Measurements from ENCODE around the gene SNX8.

Gene SNX8

GRCh38 chr7:2254429-2255144, 59.7 kb downstream of the SNX8 start:
- DNase-seq (ENCODE audit: extremely low read depth, insufficient read length) = no peak
- TF ChIP-seq, protein P1, sequence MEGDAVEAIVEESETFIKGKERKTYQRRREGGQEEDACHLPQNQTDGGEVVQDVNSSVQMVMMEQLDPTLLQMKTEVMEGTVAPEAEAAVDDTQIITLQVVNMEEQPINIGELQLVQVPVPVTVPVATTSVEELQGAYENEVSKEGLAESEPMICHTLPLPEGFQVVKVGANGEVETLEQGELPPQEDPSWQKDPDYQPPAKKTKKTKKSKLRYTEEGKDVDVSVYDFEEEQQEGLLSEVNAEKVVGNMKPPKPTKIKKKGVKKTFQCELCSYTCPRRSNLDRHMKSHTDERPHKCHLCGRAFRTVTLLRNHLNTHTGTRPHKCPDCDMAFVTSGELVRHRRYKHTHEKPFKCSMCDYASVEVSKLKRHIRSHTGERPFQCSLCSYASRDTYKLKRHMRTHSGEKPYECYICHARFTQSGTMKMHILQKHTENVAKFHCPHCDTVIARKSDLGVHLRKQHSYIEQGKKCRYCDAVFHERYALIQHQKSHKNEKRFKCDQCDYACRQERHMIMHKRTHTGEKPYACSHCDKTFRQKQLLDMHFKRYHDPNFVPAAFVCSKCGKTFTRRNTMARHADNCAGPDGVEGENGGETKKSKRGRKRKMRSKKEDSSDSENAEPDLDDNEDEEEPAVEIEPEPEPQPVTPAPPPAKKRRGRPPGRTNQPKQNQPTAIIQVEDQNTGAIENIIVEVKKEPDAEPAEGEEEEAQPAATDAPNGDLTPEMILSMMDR (IDR thresholded peaks at IDR 0.05; ENCODE audit: insufficient read depth, low read length, poor library complexity, severe bottlenecking) = no peak
- peaks cover 43% of the 10 kb centered on the region for H3K36me3 ChIP-seq (ENCODE audit: control insufficient read depth, insufficient read depth, low read length)
- H3K4me3 ChIP-seq (replicated peaks; ENCODE audit: low read depth, low read length) = no peak overlapping the region
- H3K27me3 ChIP-seq (replicated peaks; ENCODE audit: control insufficient read depth, insufficient read depth, low read length) = no peaks in the 10 kb centered on the region

DNA sequence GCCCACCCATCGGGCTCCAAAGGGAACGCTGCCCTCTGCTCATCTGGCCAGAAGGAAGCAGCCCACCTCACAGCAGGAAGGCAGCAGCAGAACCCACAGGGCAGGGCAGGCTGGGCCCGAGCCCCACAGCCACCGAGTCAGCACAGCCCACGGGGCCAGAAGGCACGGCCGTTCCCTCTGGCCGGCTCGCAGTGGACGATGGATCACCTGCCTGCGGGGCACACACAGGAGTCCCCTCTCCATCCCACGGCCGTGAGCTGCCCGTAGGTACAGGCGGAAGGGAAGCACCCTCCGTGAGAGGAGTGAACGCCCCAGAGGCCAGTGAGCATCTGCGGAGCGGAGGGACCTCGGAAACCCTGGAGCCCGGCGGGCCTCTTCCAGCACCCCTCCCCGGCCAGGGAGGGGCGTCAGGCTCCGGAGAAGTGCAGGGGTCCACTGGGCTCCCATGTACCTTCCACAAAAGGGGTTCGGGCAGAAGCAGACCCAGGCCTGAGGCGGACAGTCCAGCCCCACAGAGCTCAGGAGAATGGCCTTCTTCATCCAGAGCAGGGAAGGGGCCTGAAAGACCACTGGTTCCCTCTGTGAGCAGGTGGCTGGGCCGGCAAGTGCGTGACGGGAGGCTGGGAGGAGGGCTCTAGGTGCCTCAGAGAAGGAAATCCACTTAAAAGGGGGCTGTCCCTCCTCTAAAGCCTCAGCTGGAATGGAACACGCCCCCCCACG, 60.6 kb downstream of the SNX8 start:
- TF ChIP-seq, protein P1 (IDR thresholded peaks at IDR 0.05; ENCODE audit: insufficient read depth, low read length, poor library complexity, severe bottlenecking) = no peak
- DNase-seq (ENCODE audit: extremely low read depth, insufficient read length) = no peak
- Histone ChIP-seq H3K36me3 (ENCODE audit: control insufficient read depth, insufficient read depth, low read length) (peaks cover 41% of the 10 kb centered on the region), H3K4me3 (replicated peaks; ENCODE audit: low read depth, low read length) (no peak overlapping the region), H3K27me3 (replicated peaks; ENCODE audit: control insufficient read depth, insufficient read depth, low read length) (no peaks in the 10 kb centered on the region)

DNA sequence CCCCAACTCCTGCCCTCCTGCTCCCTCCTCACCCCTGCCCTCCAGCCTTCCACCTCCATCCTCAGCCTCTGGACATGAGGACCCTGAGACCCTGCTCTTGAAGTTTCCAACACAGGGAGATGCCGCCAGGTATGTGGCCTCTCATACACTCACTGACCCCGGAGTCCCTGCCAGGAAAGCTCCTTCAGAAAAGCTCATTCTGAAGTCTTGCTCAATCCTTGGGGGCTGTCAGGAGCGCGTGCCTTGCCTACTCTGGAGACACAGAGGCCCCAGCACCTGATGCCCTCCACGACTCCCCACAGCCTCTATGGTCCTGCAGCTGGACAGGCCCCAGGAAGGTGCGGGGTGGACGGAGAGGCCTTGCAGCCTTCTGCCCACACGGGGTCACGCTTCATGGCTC, 61.2 kb downstream of the SNX8 start:
- Histone ChIP-seq H3K4me3 (replicated peaks; ENCODE audit: low read depth, low read length) (no peak overlapping the region), H3K27me3 (replicated peaks; ENCODE audit: control insufficient read depth, insufficient read depth, low read length) (no peaks in the 10 kb centered on the region), H3K36me3 (ENCODE audit: control insufficient read depth, insufficient read depth, low read length) (peaks cover 38% of the 10 kb centered on the region)
- DNase-seq (ENCODE audit: extremely low read depth, insufficient read length) = no peak
- TF ChIP-seq, protein P1 (IDR thresholded peaks at IDR 0.05; ENCODE audit: insufficient read depth, low read length, poor library complexity, severe bottlenecking) = no peak

DNA sequence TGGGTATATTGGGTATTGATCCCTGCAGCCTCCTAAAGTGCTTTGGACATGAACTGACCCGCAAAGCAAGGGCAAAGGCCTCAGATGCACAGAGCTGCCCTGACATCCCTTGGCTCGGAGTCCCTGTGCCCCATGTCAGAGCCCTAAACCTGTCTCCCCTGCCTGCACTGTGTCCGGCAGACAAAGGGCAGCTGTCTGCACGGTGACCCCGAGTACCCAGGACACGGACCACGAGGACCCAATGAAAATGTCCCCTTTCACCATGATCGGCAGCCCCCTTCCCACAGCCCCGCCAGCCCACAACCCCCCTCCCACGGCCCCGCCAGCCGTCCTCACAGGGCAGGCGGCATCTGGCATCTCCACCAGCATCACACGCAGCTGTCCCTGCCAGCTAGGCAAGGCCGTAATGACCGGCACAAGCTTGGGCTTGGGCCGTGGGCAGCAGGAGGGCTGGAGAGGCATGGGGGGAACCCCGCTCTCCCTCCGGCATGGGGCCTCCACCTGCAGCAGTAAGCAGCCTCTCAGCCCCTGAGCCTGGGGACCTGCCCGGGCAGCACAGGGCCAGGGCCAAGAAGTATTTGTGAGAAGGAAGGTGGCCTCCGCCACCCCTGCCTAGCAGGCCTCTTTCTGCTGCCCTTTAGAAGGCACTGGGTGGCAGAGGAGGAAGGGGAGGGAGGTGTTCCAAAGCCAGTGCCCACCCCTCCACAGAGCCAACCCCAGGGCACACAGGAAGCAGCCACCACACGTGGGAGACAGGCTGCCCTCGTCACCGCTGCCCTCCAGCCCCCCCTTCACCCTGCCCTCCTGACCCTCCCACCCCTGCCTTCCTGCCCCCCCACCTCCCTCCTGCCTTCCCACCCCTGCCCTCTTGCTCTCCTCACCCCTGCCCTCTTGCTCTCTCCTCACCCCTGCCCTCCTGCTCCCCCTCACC, 62.1 kb downstream of the SNX8 start:
- TF ChIP-seq, protein P1 (IDR thresholded peaks at IDR 0.05; ENCODE audit: insufficient read depth, low read length, poor library complexity, severe bottlenecking) = no peak
- H3K36me3 ChIP-seq (ENCODE audit: control insufficient read depth, insufficient read depth, low read length) = peaks cover 34% of the 10 kb centered on the region
- H3K27me3 ChIP-seq (replicated peaks; ENCODE audit: control insufficient read depth, insufficient read depth, low read length) = no peaks in the 10 kb centered on the region
- DNase-seq (ENCODE audit: extremely low read depth, insufficient read length) = no peak
- H3K4me3 ChIP-seq (replicated peaks; ENCODE audit: low read depth, low read length) = no peak overlapping the region

GRCh38 chr7:2251381-2251780, 62.9 kb downstream of the SNX8 start:
- TF ChIP-seq, protein P1 (IDR thresholded peaks at IDR 0.05; ENCODE audit: insufficient read depth, low read length, poor library complexity, severe bottlenecking) = no peak
- no peak for DNase-seq (ENCODE audit: extremely low read depth, insufficient read length)
- no peak overlapping the region for H3K4me3 ChIP-seq (replicated peaks; ENCODE audit: low read depth, low read length)
- peaks cover 31% of the 10 kb centered on the region for H3K36me3 ChIP-seq (ENCODE audit: control insufficient read depth, insufficient read depth, low read length)
- H3K27me3 ChIP-seq (replicated peaks; ENCODE audit: control insufficient read depth, insufficient read depth, low read length) = no peaks in the 10 kb centered on the region

All from GM06990 (cell line).